Effector memory CD4-positive, alpha-beta T cell (primary cell): ENCODE measurements around the gene OR5H6.

ENCODE experiments used
- DNase-seq, 3 donors: peaks; one replicate each; pipeline ENCODE4 v3.0.0-alpha.2; 2020
- H3K27ac ChIP-seq: 2 replicates; pipeline ENCODE4 v1.7.0; 2013; ENCODE audit warnings: mild to moderate bottlenecking, low read length, moderate library complexity; ENCODE audit not compliant: insufficient read depth, poor library complexity, severe bottlenecking
- H3K27me3 ChIP-seq: replicated peaks from 2 replicates; pipeline ENCODE4 v1.7.0; 2013; ENCODE audit warnings: mild to moderate bottlenecking, low read length; ENCODE audit not compliant: insufficient read depth, control insufficient read depth, poor library complexity, severe bottlenecking
- H3K36me3 ChIP-seq: 2 replicates; pipeline ENCODE4 v1.7.0; 2013; ENCODE audit warnings: mild to moderate bottlenecking, low read length, moderate library complexity; ENCODE audit not compliant: control insufficient read depth, insufficient read depth
- H3K4me1 ChIP-seq: 2 replicates; pipeline ENCODE4 v1.7.0; 2013; ENCODE audit warnings: low read length, mild to moderate bottlenecking; ENCODE audit not compliant: control insufficient read depth, insufficient read depth, poor library complexity, severe bottlenecking
- H3K4me3 ChIP-seq: 2 replicates; pipeline ENCODE4 v1.7.0; 2013; ENCODE audit warnings: low read length, low read depth, mild to moderate bottlenecking; ENCODE audit not compliant: insufficient read depth, poor library complexity, severe bottlenecking
- H3K9me3 ChIP-seq: 2 replicates; pipeline ENCODE4 v1.7.0; 2013; ENCODE audit warnings: mild to moderate bottlenecking, low read length, moderate library complexity; ENCODE audit not compliant: control insufficient read depth

Gene OR5H6

DNA sequence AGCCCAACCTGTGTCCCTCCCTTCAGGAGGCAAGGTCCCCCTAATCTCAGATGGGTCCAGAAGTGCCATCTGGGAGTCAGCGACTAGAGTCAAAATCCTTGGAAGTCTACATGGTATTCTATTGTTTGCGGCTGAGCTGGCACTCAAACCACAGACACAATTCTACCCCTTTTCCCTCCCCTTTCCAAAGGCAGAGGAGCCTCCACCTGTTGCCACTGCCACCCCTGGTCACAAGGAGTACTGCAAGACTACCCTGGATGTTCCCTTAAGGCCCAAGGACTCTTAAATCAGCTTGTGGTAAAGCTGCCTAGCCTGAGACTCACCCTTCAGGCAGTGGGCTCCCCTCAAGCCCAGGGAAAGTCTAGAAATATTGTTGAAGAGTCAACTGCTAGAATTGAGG lies 4.3 kb upstream of the OR5H6 start:
- no peak for DNase-seq
- H3K4me3 ChIP-seq: no peak overlapping the region
- H3K27me3 ChIP-seq: no peaks in the 10 kb centered on the region
- no peaks in the 10 kb centered on the region for H3K4me1 ChIP-seq
- no peaks in the 10 kb centered on the region for H3K9me3 ChIP-seq
- no peaks in the 10 kb centered on the region for H3K36me3 ChIP-seq
- H3K27ac ChIP-seq: no peak overlapping the region

DNA sequence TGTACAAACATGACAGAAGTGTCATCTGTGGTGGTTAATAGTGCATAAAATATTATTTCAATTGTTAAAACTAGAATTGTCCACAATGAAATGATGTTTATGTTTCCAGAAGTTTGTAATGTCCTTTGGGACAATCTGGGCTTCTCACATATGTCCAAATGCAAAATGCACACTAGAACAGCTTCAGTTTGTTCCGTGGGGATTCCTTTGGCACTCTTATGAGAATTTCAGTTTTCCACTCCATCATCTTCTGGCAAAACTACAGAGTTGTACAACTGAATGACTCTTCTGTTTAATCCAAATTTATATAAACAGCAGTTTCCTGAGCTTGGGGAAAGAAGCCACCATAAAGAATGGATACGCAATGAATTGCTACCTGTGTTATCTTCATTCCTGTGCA lies 2.0 kb upstream of the OR5H6 start:
- H3K4me1 ChIP-seq: no peaks in the 10 kb centered on the region
- H3K9me3 ChIP-seq: no peaks in the 10 kb centered on the region
- H3K4me3 ChIP-seq: no peak overlapping the region
- no peak overlapping the region for H3K27ac ChIP-seq
- no peaks in the 10 kb centered on the region for H3K36me3 ChIP-seq
- no peaks in the 10 kb centered on the region for H3K27me3 ChIP-seq
- DNase-seq: no peak

DNA sequence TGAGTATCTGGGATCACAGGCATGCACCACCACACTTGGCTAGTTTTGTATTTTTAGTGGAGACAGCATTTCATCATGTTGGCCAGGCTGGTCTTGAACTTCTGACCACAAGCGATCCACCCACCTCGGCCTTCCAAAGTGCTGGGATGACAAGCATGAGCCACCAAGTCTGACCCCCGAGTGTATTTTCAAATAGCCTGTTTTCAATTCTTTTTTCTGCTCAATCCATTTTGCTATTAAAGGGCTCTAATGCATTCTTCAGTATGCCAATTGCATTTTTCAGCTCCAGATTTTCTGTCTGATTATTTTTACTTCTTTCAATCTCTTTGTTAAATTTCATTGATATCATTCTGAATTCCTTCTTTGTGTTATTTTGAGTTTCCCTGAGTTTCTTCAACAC lies 5.8 kb downstream of the OR5H6 start:
- H3K9me3 ChIP-seq: peaks cover 2% of the 10 kb centered on the region
- H3K4me3 ChIP-seq: no peak overlapping the region
- H3K36me3 ChIP-seq: no peaks in the 10 kb centered on the region
- no peaks in the 10 kb centered on the region for H3K4me1 ChIP-seq
- no peak overlapping the region for H3K27ac ChIP-seq
- DNase-seq: no peak
- H3K27me3 ChIP-seq: no peaks in the 10 kb centered on the region

DNA sequence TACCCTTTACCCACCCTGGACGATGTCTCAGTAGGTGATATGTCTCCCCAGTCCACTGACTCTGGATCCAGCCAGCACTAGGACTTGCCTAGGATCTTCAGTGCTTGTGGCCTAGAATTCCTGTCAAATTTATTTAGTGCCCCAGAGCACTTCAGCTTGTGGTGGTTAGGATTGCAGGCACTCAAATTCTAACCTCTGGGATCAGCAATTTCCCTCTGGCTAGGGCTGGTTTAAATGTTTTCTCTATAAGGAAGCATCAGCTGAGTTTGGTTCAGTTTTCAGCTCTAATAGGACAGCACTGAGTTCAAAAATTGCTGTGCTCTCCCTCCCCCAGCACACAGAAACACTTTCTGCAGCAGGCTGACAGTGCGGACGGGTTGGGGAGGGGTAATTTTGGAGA lies 8.1 kb downstream of the OR5H6 start:
- Histone ChIP-seq H3K27ac (no peak overlapping the region), H3K36me3 (no peaks in the 10 kb centered on the region), H3K4me3 (no peak overlapping the region), H3K4me1 (no peaks in the 10 kb centered on the region), H3K27me3 (no peaks in the 10 kb centered on the region), H3K9me3 (peaks cover 2% of the 10 kb centered on the region)
- DNase-seq: no peak

DNA sequence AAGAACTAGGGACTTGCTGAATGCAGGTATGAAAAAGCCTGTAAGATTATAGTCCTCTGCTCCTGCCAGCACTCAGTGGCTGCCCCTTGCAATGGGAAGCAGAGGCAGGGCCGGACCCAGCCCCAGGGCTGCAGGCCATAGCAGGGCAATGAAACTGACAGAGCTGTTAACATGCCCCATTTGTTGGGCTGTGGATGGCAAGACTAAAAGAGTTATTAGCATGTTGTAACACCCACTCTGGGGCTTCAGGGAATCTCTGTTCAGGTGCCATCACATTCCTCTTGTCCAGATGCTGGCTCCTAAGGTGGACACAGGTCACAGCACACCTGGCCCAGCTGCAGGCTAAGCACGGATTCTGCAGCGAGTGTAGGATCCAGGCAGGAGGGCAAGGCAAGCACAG lies 10.9 kb downstream of the OR5H6 start:
- no peaks in the 10 kb centered on the region for H3K4me1 ChIP-seq
- H3K27me3 ChIP-seq: no peaks in the 10 kb centered on the region
- H3K4me3 ChIP-seq: no peak overlapping the region
- DNase-seq: no peak
- H3K27ac ChIP-seq: no peak overlapping the region
- H3K36me3 ChIP-seq: no peaks in the 10 kb centered on the region
- H3K9me3 ChIP-seq: peaks cover 2% of the 10 kb centered on the region

DNA sequence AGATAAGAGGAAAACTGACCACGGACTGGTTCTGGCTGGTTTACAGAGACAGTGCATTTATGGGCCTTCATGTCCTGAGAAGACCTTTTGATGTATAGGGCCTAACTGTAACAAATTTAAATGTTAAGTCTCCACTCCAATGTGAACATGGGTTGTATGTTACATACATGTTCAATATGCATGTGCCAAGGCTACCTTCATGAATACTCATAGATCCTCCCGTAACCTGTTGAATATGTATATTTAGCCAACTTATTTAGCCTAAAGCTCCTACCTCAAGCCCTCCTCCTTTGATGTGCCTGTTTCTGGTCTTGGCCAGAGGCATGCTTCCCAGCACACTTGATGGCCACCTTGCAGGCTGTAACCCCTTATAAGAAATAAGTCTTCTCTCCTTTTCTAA lies 18.2 kb downstream of the OR5H6 start, which contains the start of gene OR5H2:
Gene OR5H2, plus strand, starts transcription at position 301 of the 400 bp plus-strand sequence. CDS start 398 bp downstream, outside the sequence.
- no peak for DNase-seq
- Histone ChIP-seq H3K27ac (no peak within 1 kb of the TSS), H3K9me3 (no peaks in the 10 kb centered on the region), H3K36me3 (no peaks in the 10 kb centered on the region), H3K4me1 (no peaks in the 10 kb centered on the region), H3K27me3 (no peaks in the 10 kb centered on the region), H3K4me3 (no peak within 1 kb of the TSS)

DNA sequence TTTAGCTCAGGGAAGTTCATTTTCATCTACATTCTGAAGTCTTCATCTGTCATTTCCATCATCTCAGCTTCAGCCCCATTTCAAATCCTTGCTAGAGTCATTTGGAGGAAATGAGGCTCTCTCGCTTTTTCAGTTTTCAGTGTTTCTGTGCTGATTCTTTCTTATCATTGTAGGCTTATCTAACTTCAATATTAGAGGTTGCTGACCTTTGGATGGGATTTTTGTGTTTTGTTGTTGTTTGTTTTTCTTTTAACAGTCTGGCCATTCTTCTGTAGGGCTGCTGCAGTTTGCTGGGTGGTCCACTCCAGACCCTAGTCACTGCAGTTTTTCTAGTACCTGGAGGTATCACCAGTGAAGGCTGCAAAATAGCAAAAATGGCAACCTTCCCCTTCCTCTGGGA lies 26.9 kb downstream of the OR5H6 start:
- H3K9me3 ChIP-seq: no peaks in the 10 kb centered on the region
- H3K27ac ChIP-seq: no peak overlapping the region
- no peaks in the 10 kb centered on the region for H3K4me1 ChIP-seq
- no peak overlapping the region for H3K4me3 ChIP-seq
- no peak for DNase-seq
- H3K27me3 ChIP-seq: no peaks in the 10 kb centered on the region
- H3K36me3 ChIP-seq: no peaks in the 10 kb centered on the region

DNA sequence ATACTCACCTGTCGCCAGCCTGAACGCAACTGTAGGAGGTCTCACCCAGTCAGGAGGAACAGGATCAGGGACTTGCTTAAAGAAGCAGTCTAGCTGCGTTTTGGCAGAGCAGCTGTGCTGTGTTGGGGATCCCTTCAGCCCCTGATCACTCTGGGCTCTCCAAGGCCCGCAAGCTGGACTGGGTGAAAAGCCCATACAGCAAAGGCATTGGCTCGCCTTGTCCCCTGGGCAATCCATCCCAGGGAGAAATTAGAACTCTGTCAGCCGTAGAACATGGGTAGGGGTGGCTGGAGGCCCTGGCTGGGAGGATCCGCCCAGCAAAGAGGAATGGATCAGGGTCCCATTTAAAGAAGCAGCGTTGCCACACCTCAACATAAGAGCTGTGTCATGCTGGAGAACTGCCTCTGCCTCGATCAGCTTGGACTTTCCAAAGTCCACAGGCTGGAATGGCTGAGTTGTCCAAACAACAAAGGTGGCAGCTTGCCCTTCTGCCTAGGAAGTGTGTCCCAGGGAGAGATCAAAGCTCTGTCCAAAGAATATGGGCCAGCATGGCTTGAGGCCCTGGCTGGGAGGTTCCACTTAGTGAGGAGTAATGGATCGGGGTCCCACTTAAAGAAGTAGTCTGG lies 27.4 kb downstream of the OR5H6 start:
- H3K36me3 ChIP-seq: no peaks in the 10 kb centered on the region
- H3K9me3 ChIP-seq: no peaks in the 10 kb centered on the region
- DNase-seq: no peak
- H3K27ac ChIP-seq: no peak overlapping the region
- H3K4me1 ChIP-seq: no peaks in the 10 kb centered on the region
- no peak overlapping the region for H3K4me3 ChIP-seq
- H3K27me3 ChIP-seq: no peaks in the 10 kb centered on the region
